Activated naive CD4-positive, alpha-beta T cell treated with anti-CD3 and anti-CD28 coated beads, Interleukin-2, amount 10 ng/mL, durations not matched to agents 7 days and 5 days (primary cell): Measurements from ENCODE around the gene C19orf81.

Source experiments
- CTCF ChIA-PET: fragments of 350-600 bp; sonication (Branson Sonifier 250); formaldehyde crosslinking; loops from one replicate; lab custom pipeline; 2021; ENCODE audit warnings: antibody characterized with exemption; lab: Charles Lee
- DNase-seq: peaks from one replicate; pipeline ENCODE4 v3.0.0-alpha.2; 2020
- H3K27ac Mint-ChIP-seq: one replicate; pipeline ENCODE4 v1.8.0; 2021; ENCODE audit warnings: mild to moderate bottlenecking, moderate library complexity, mixed read lengths
- H3K27me3 Mint-ChIP-seq: one replicate; pipeline ENCODE4 v1.8.0; 2021; ENCODE audit warnings: mild to moderate bottlenecking, mixed read lengths
- H3K36me3 Mint-ChIP-seq: one replicate; pipeline ENCODE4 v1.8.0; 2021; ENCODE audit warnings: mixed read lengths
- H3K4me1 Mint-ChIP-seq: one replicate; pipeline ENCODE4 v1.8.0; 2021; ENCODE audit warnings: mixed read lengths
- H3K4me3 Mint-ChIP-seq: one replicate; pipeline ENCODE4 v1.8.0; 2021; ENCODE audit warnings: mild to moderate bottlenecking, moderate library complexity, mixed read lengths
- H3K9me3 Mint-ChIP-seq: one replicate; pipeline ENCODE4 v1.8.0; 2021; ENCODE audit warnings: mixed read lengths

The C19orf81 gene

GRCh38 chr19:50695251-50696093, 46.2 kb downstream of the C19orf81 start:
- no peaks in the 10 kb centered on the region for H3K36me3 Mint-ChIP-seq
- H3K27me3 Mint-ChIP-seq = peaks cover 65% of the 10 kb centered on the region
- CTCF ChIA-PET = no interaction called here
- H3K4me1 Mint-ChIP-seq = no peaks in the 10 kb centered on the region
- DNase-seq = peak; percentile 51
- H3K27ac Mint-ChIP-seq = no peak overlapping the region
- H3K4me3 Mint-ChIP-seq = no peak overlapping the region
- H3K9me3 Mint-ChIP-seq = no peaks in the 10 kb centered on the region

- CTCF ChIA-PET = no interaction called here
- DNase-seq = no peak
Measured at GRCh38 chr19:50696094-50696483, 46.8 kb downstream of the C19orf81 start.

GRCh38 chr19:50697414-50698124, 48.3 kb downstream of the C19orf81 start:
- Mint-ChIP-seq H3K9me3 (no peaks in the 10 kb centered on the region), H3K4me1 (no peaks in the 10 kb centered on the region), H3K36me3 (no peaks in the 10 kb centered on the region), H3K27ac (no peak overlapping the region), H3K27me3 (peaks cover 69% of the 10 kb centered on the region), H3K4me3 (no peak overlapping the region)
- CTCF ChIA-PET = no interaction called here
- DNase-seq = no peak

More at GRCh38 chr19:50696094-50696483, 46.8 kb downstream of the C19orf81 start:
- Mint-ChIP-seq H3K36me3 (no peaks in the 10 kb centered on the region), H3K9me3 (no peaks in the 10 kb centered on the region), H3K4me1 (no peaks in the 10 kb centered on the region), H3K27me3 (peaks cover 69% of the 10 kb centered on the region), H3K27ac (no peak overlapping the region), H3K4me3 (no peak overlapping the region)

GRCh38 chr19:50701367-50701985, 52.2 kb downstream of the C19orf81 start:
- CTCF ChIA-PET = no interaction called here
- no peaks in the 10 kb centered on the region for H3K9me3 Mint-ChIP-seq
- H3K27me3 Mint-ChIP-seq = peaks cover 63% of the 10 kb centered on the region
- no peaks in the 10 kb centered on the region for H3K36me3 Mint-ChIP-seq
- no peak for DNase-seq
- no peak overlapping the region for H3K4me3 Mint-ChIP-seq
- no peaks in the 10 kb centered on the region for H3K4me1 Mint-ChIP-seq
- H3K27ac Mint-ChIP-seq = no peak overlapping the region

- H3K27me3 Mint-ChIP-seq = peaks cover 55% of the 10 kb centered on the region
- no peak for DNase-seq
- no peak overlapping the region for H3K27ac Mint-ChIP-seq
- no peaks in the 10 kb centered on the region for H3K36me3 Mint-ChIP-seq
- H3K9me3 Mint-ChIP-seq = no peaks in the 10 kb centered on the region
- CTCF ChIA-PET = no interaction called here
- H3K4me1 Mint-ChIP-seq = no peaks in the 10 kb centered on the region
- H3K4me3 Mint-ChIP-seq = no peak overlapping the region
Measured at GRCh38 chr19:50702158-50702870, 53.1 kb downstream of the C19orf81 start.

- Mint-ChIP-seq H3K27ac (no peak overlapping the region), H3K36me3 (no peaks in the 10 kb centered on the region), H3K4me3 (no peak overlapping the region), H3K27me3 (peaks cover 46% of the 10 kb centered on the region), H3K4me1 (no peaks in the 10 kb centered on the region), H3K9me3 (no peaks in the 10 kb centered on the region)
- CTCF ChIA-PET = interaction anchor here (0.8 to 1.5 kb wide), 3 partner anchors 22 to 81 kb away, joined by 3 to 5 read pairs (median 3); no protein-coding TSS in a partner anchor
- no peak for DNase-seq
Measured at GRCh38 chr19:50702871-50703829, 53.9 kb downstream of the C19orf81 start.

GRCh38 chr19:50703915-50704796, 54.9 kb downstream of the C19orf81 start:
- H3K27ac Mint-ChIP-seq = no peak overlapping the region
- H3K4me1 Mint-ChIP-seq = no peaks in the 10 kb centered on the region
- H3K4me3 Mint-ChIP-seq = no peak overlapping the region
- CTCF ChIA-PET = interaction anchor here (0.8 to 1.5 kb wide), 3 partner anchors 21 to 80 kb away, joined by 3 to 5 read pairs (median 3); no protein-coding TSS in a partner anchor
- H3K27me3 Mint-ChIP-seq = peaks cover 42% of the 10 kb centered on the region
- no peaks in the 10 kb centered on the region for H3K36me3 Mint-ChIP-seq
- no peaks in the 10 kb centered on the region for H3K9me3 Mint-ChIP-seq
- DNase-seq = no peak

GRCh38 chr19:50705422-50706019, 56.3 kb downstream of the C19orf81 start:
- no peaks in the 10 kb centered on the region for H3K4me1 Mint-ChIP-seq
- no peaks in the 10 kb centered on the region for H3K9me3 Mint-ChIP-seq
- no peak overlapping the region for H3K27ac Mint-ChIP-seq
- DNase-seq = peak; percentile 48
- peaks cover 37% of the 10 kb centered on the region for H3K27me3 Mint-ChIP-seq
- no peaks in the 10 kb centered on the region for H3K36me3 Mint-ChIP-seq
- CTCF ChIA-PET = interaction anchor here (0.5 to 0.7 kb wide), 2 partner anchors 72 to 219 kb away, joined by 3 to 4 read pairs; no protein-coding TSS in a partner anchor
- H3K4me3 Mint-ChIP-seq = no peak overlapping the region

- H3K4me1 Mint-ChIP-seq = no peaks in the 10 kb centered on the region
- peaks cover 36% of the 10 kb centered on the region for H3K27me3 Mint-ChIP-seq
- no peaks in the 10 kb centered on the region for H3K36me3 Mint-ChIP-seq
- no peak for DNase-seq
- H3K27ac Mint-ChIP-seq = no peak overlapping the region
- CTCF ChIA-PET = interaction anchor here (0.7 kb wide), 1 partner anchor 818 kb away, joined by 3 read pairs; no protein-coding TSS in a partner anchor
- H3K4me3 Mint-ChIP-seq = no peak overlapping the region
- no peaks in the 10 kb centered on the region for H3K9me3 Mint-ChIP-seq
Measured at GRCh38 chr19:50706387-50706786, 57.1 kb downstream of the C19orf81 start.

GRCh38 chr19:50708179-50708879, 59.1 kb downstream of the C19orf81 start:
- H3K27me3 Mint-ChIP-seq = peaks cover 43% of the 10 kb centered on the region
- no peaks in the 10 kb centered on the region for H3K36me3 Mint-ChIP-seq
- CTCF ChIA-PET = no interaction called here
- peaks cover 5% of the 10 kb centered on the region for H3K4me1 Mint-ChIP-seq
- H3K27ac Mint-ChIP-seq = no peak overlapping the region
- no peaks in the 10 kb centered on the region for H3K9me3 Mint-ChIP-seq
- no peak overlapping the region for H3K4me3 Mint-ChIP-seq
- no peak for DNase-seq
